HepG2 (cell line): ENCODE data around the gene SLC6A8. TPM values are rescaled to one million over a fixed set of nuclear protein-coding genes. Genes with fewer than 3 reads are reported as not detected.

Source experiments
- CBX5 ChIP-seq: sonication (generic); formaldehyde crosslinking; IDR thresholded peaks from 2 replicates; pipeline ENCODE4 v1.4.0; 2020; ENCODE audit warnings: missing genetic modification reagents, borderline replicate concordance
- CCDC6 ChIP-seq: sonication (generic); formaldehyde crosslinking; IDR thresholded peaks from 2 replicates; pipeline ENCODE4 v1.8.1; 2022; ENCODE audit warnings: mild to moderate bottlenecking, missing genetic modification reagents, moderate library complexity
- CHD2 ChIP-seq: IDR thresholded peaks from 2 replicates; pipeline ENCODE4 v1.6.1; 2011; ENCODE audit warnings: low read depth, low read length, improper control_type of control experiment
- DDIT3 ChIP-seq: sonication (generic); formaldehyde crosslinking; IDR thresholded peaks from 2 replicates; pipeline ENCODE4 v1.4.0; 2020; ENCODE audit warnings: mild to moderate bottlenecking, missing genetic modification reagents
- DR1 ChIP-seq: sonication (generic); formaldehyde crosslinking; IDR thresholded peaks from 2 replicates; pipeline ENCODE4 v1.8.0; 2021; ENCODE audit warnings: mild to moderate bottlenecking, missing genetic modification reagents, inconsistent platforms
- ELF3 ChIP-seq: IDR thresholded peaks from 2 replicates; pipeline ENCODE4 v1.6.1; 2016; ENCODE audit warnings: missing genetic modification reagents, missing compliant biosample characterization
- FOSL2 ChIP-seq: sonication (generic); formaldehyde crosslinking; IDR thresholded peaks from 2 replicates; pipeline ENCODE4 v1.4.0; 2020; ENCODE audit warnings: missing genetic modification reagents
- GZF1 ChIP-seq: sonication (generic); formaldehyde crosslinking; IDR thresholded peaks from 2 replicates; pipeline ENCODE4 v1.5.1; 2020; ENCODE audit warnings: mild to moderate bottlenecking, missing genetic modification reagents
- HDAC6 ChIP-seq: fragments of 200-600 bp; sonication (generic); IDR thresholded peaks from 2 replicates; pipeline ENCODE4 v1.7.0; 2017; ENCODE audit warnings: mild to moderate bottlenecking, antibody characterized with exemption, low read length, low read depth
- IRF1 ChIP-seq: sonication (generic); formaldehyde crosslinking; IDR thresholded peaks from 2 replicates; pipeline ENCODE4 v1.4.0; 2020; ENCODE audit warnings: low read depth, mild to moderate bottlenecking, missing genetic modification reagents
- KLF16 ChIP-seq, 2 experiments: sonication (generic) in 1 of 2; formaldehyde crosslinking in 1 of 2; IDR thresholded peaks; 2 replicates each; pipeline versions ENCODE4 v1.6.1 to v1.8.0; 2016 to 2023; ENCODE audit warnings: missing genetic modification reagents in 2 of 2, missing compliant biosample characterization in 1 of 2
- MNT ChIP-seq: fragments of 450-650 bp; IDR thresholded peaks from 2 replicates; pipeline ENCODE4 v1.6.1; 2016
- MTA3 ChIP-seq: sonication (generic); formaldehyde crosslinking; IDR thresholded peaks from 2 replicates; pipeline ENCODE4 v1.4.0; 2020; ENCODE audit warnings: missing genetic modification reagents
- NR2C2 ChIP-seq: sonication (generic); formaldehyde crosslinking; IDR thresholded peaks from 2 replicates; pipeline ENCODE4 v1.4.0; 2020; ENCODE audit warnings: missing genetic modification reagents, mild to moderate bottlenecking, moderate library complexity, borderline replicate concordance
- PHF21A ChIP-seq: sonication (generic); formaldehyde crosslinking; IDR thresholded peaks from 2 replicates; pipeline ENCODE4 v1.5.0; 2020; ENCODE audit warnings: mild to moderate bottlenecking, missing genetic modification reagents
- PLRG1 ChIP-seq: fragments of 450-650 bp; conservative IDR thresholded peaks from 2 replicates; pipeline ENCODE4 v1.6.1; 2016
- PTBP1 ChIP-seq: fragments of 200-400 bp; formaldehyde crosslinking; IDR thresholded peaks from 2 replicates; pipeline ENCODE4 v1.6.1; 2018; ENCODE audit warnings: low read length, low read depth; ENCODE audit not compliant: poor library complexity, severe bottlenecking
- REPIN1 ChIP-seq: sonication (generic); formaldehyde crosslinking; IDR thresholded peaks from 2 replicates; pipeline ENCODE4 v1.8.0; 2022; ENCODE audit warnings: missing genetic modification reagents, low read depth, mild to moderate bottlenecking, borderline replicate concordance
- RFX3 ChIP-seq: IDR thresholded peaks from 2 replicates; pipeline ENCODE4 v1.6.1; 2016; ENCODE audit warnings: missing biosample characterization, missing genetic modification reagents
- SIN3B ChIP-seq: fragments of 150-350 bp; IDR thresholded peaks from 2 replicates; pipeline ENCODE4 v1.6.1; 2014; ENCODE audit warnings: low read length
- SMAD1 ChIP-seq: sonication (generic); formaldehyde crosslinking; IDR thresholded peaks from 2 replicates; pipeline ENCODE4 v1.4.0; 2020; ENCODE audit warnings: missing genetic modification reagents, low read depth, mild to moderate bottlenecking, borderline replicate concordance
- SMAD9 ChIP-seq: sonication (generic); formaldehyde crosslinking; IDR thresholded peaks from 2 replicates; pipeline ENCODE4 v1.5.1; 2020; ENCODE audit warnings: mild to moderate bottlenecking, missing genetic modification reagents
- ZNF260 ChIP-seq: sonication (generic); formaldehyde crosslinking; IDR thresholded peaks from 2 replicates; pipeline ENCODE4 v1.4.0; 2020; ENCODE audit warnings: missing genetic modification reagents, low read depth, mild to moderate bottlenecking, borderline replicate concordance
- ZNF280B ChIP-seq: sonication (generic); formaldehyde crosslinking; IDR thresholded peaks from 2 replicates; pipeline ENCODE4 v1.5.0; 2020; ENCODE audit warnings: missing genetic modification reagents, mild to moderate bottlenecking, borderline replicate concordance
- ZNF34 ChIP-seq: sonication (generic); formaldehyde crosslinking; IDR thresholded peaks from 2 replicates; pipeline ENCODE4 v1.4.0; 2020; ENCODE audit warnings: mild to moderate bottlenecking, missing genetic modification reagents, borderline replicate concordance
- ZNF563 ChIP-seq: sonication (generic); formaldehyde crosslinking; IDR thresholded peaks from 2 replicates; pipeline ENCODE4 v1.8.0; 2022; ENCODE audit warnings: mild to moderate bottlenecking, moderate library complexity, missing genetic modification reagents
- ZNF564 ChIP-seq: sonication (generic); formaldehyde crosslinking; IDR thresholded peaks from 2 replicates; pipeline ENCODE4 v1.8.1; 2023; ENCODE audit warnings: mild to moderate bottlenecking, missing genetic modification reagents
- ZNF605 ChIP-seq: sonication (generic); formaldehyde crosslinking; IDR thresholded peaks from 2 replicates; pipeline ENCODE4 v1.8.0; 2022; ENCODE audit warnings: mild to moderate bottlenecking, missing genetic modification reagents
- polyA plus RNA-seq, 8 experiments: library from polyadenylated mRNA; depleted of rRNA in 3 of 8; stranded (reverse) in 7 of 8; unstranded in 1 of 8; fragments of >200 nt; fragmentation: Illumina TruSeq in 4 of 8; extraction: Trizol in 4 of 8; gene quantifications; 2 replicates each; pipeline versions ENCODE4 v1.2.1 to v1.2.3, GENCODE V29; 2011 to 2016; ENCODE audit warnings: low read depth in 4 of 8, missing spikeins in 1 of 8, mixed read lengths in 1 of 8; ENCODE audit not compliant: insufficient read depth in 1 of 8
- total RNA-seq, 5 experiments: library from RNA; depleted of rRNA; stranded (reverse); fragments of >200 nt; fragmentation: Illumina TruSeq; extraction: Trizol; gene quantifications; 2 replicates each; pipeline ENCODE4 v1.2.3, GENCODE V29; 2016; ENCODE audit warnings: low read depth in 1 of 5

The SLC6A8 gene
- total and polyA plus RNA-seq, 2 of the 13 experiments (the other 11 are each of a cell fraction or from before 2014, with no cell fraction given) = 13.9 to 176 TPM

- TF ChIP-seq MNT (no peak), ZNF605 (CRISPR knock-in tag) (no peak), NR2C2 (CRISPR knock-in tag) (no peak), ZNF34 (CRISPR knock-in tag) (no peak), DDIT3 (CRISPR knock-in tag) (no peak), ZNF260 (CRISPR knock-in tag) (no peak), PLRG1 (no peak), SMAD1 (CRISPR knock-in tag) (no peak), HDAC6 (no peak), ZNF563 (CRISPR knock-in tag) (no peak), IRF1 (no peak), MTA3 (CRISPR knock-in tag) (no peak), RFX3 (CRISPR knock-in tag) (no peak), FOSL2 (CRISPR knock-in tag) (peak; percentile 32), GZF1 (CRISPR knock-in tag) (no peak), ZNF280B (no peak), ELF3 (CRISPR knock-in tag) (no peak), PTBP1 (no peak), CCDC6 (no peak), DR1 (CRISPR knock-in tag) (peak; percentile 26; the same call in 1 of the 2 replicates), KLF16 (CRISPR knock-in tag; IDR thresholded peaks at IDR 0.05) (no peak), REPIN1 (no peak), CHD2 (peak; percentile 85), ZNF564 (CRISPR knock-in tag) (no peak), CBX5 (CRISPR knock-in tag) (no peak), SMAD9 (CRISPR knock-in tag) (no peak), SIN3B (no peak), PHF21A (CRISPR knock-in tag) (no peak)
Measured at GRCh38 chrX:153724252-153725038, 36.7 kb downstream of the SLC6A8 start, which contains the start of the genes ABCD1 and BCAP31 (continued).
